GM19452 (cell line): ENCODE measurements around the gene IL19.
"Not testable (repeated sequence)": the region's sequence is repeated elsewhere in the genome, so short reads cannot be mapped to it uniquely, and the experiment has no call there.

Experiments used
- ATAC-seq: cut with Tn5 transposase; IDR thresholded peaks from one replicate; pipeline ENCODE4 v1.9.1; 2021; ENCODE audit not compliant: unreplicated experiment

IL19 gene

GRCh38 chr1:206828765-206829164, 58.2 kb downstream of the IL19 start:
- no peak for ATAC-seq

DNA sequence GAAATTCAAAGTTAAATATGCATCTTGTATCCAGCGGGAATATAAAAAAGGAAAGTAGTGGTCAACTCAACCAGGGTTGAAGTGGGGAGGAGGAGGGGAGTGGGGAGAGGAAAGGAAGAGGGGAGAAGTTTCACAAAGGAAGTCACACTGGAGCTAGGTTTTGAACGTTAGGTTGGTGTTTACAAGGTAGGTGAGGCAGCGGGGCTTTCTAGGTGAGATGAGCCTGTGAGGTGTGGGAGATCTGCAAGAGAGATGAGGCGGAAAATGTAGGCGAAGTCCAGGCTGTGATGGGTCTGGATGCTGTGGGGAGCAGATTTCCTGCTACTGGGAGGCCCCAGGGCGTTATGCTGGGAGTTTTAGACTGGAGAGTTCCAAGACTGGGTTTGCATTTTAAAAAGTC, 58.7 kb downstream of the IL19 start:
- no peak for ATAC-seq

DNA sequence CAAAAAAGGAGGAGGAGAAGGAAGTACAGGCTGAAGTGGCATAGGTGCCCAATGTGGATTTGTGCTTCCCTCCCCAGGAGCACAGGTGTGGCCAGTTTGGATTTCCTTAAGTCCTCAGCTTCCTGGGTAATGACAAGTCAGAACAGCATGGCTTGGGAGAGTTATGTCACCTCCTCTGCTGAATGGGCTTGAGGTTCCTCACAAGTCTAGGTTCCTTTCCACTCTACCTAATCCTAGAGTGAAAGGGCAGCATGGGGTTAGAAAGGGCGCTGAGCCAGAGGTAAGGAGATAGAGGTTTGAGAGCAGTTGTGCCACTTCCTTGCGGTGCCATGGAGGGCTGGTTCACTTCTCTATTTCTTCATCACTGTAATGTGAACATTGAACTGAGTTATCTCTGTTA, 59.3 kb downstream of the IL19 start:
- no peak for ATAC-seq

DNA sequence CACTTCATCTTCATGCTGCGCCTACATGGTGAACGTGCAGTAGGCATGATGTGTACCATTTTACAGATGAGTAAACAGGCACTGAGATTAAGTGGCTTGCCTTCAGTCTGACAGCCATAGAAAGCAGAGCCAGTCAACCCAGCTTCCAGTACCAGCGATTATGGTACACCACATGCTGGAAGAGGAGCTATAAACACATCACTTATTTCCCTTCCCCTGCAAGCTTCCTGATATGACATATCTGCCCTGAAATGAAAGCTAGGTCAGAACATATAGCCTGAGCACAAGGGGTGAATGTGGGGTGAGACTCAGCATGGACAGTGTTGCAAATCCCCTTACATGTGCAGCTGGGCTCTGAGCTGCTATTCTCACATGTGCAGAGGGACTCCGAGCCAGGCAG, 61.1 kb downstream of the IL19 start:
- ATAC-seq, result no peak

DNA sequence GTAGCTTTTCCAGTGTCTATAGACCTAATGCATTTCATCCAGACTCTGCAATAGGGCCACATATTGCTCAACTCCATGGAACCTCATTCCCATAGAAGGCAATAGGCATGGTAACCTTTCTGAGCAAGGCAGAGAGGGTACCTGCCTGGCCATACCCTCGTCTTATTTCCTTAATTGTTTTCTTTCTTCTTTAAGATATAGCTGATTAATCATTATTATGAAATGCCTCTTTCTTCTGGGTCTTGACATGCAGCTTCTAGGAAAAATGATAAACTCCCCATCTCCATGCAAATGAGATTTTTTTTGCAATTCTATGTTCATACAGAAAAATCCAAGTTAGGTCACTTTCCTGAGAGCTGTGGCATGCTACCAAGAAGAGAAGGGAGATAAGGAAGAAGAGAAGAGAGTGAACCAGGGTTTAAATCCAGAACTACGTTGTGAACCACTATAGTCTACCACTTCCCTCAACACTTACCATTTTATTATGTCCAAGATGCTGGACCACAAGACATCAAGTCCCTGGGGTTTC, 61.8 kb downstream of the IL19 start:
- no peak for ATAC-seq

DNA sequence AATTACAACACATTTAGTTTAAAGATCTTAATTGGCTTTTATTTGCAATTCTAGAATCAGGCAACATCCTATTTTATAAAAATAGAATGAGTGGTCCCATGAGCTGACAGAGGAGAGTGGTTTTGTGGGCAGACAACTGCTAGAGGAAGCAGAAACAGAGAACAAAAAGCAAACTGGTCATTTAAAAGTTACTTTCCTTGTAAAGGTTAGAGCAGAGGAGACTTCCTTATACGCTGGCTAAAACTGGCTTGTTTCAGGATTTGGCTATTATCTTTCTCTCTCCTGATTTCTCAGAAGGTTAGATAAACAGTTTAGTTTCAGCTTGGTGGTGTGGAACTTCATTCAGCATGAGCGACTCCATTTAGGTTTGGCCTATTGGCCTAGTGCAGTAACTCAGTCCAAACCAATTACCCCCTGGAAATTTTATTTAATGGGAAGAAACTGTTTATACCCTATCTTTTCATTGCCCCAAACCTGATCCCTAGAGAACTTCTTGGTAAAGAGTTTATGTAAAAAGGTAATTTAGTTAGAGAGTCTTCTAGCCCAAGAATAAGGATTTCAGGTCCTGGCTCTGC, 62.6 kb downstream of the IL19 start:
- ATAC-seq, result no peak

- no peak for ATAC-seq
These were observed 63.2 kb downstream of the IL19 start for GRCh38 chr1:206833801-206834200.

DNA sequence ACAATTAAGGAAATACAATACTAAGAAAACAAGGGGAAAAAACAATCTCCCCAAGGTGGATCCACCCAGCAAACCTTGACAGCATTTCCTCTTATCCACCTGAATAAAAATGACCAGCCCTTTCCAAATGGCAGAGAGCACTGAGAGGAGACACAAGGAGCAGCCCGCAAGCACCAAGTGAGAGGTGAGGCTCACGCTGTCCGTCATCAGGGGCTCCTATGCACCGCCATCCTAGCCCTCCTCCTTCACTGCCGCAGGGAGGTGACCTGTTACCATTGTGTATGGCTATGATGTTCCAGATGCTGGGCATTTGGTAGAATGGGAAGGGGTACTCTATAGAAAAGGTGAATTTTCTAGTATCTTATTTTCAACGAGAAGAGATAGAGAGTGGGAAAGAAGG, 63.6 kb downstream of the IL19 start:
- ATAC-seq, result no peak

- no peak for ATAC-seq
These were observed 64.1 kb downstream of the IL19 start for GRCh38 chr1:206834711-206835110.

DNA sequence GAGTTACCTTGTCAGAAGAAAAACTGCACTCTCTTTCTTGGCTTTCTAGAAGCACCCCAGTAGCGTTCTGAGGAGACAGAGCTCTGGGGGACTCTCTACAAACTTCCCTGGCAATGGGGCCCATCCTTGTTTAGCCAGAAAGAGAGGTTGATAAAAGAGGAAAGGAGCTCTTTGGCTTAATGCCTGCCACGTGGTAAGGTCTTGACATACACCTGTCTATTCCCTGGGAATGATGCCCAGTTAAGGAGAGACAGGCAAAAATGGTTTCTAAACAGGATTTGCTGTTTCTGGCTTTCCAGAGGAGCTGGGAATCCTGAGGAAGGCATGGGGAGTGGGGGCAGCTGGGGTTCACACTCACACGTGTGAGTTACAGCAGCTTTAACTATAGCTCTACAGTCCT, 64.6 kb downstream of the IL19 start:
- ATAC-seq, result no peak

DNA sequence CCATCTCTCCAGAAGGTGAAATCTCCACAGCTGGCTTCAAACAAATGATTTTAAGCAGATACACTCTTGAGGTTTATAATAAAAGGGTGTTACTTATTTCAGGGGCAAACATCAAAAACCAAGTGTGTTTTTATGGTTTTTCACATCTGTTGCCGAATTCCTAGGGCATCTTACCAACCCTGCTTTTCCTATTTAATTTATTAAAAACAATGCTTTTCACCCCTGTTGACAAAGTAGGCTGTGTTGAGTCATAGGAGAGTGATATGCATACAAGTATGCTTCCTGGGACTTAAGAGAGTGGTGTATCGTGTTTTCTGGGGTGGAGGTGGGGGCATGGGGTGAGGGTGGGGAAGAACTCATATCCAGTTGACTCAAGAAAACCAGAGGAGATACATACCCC, 65.5 kb downstream of the IL19 start:
- no peak for ATAC-seq

DNA sequence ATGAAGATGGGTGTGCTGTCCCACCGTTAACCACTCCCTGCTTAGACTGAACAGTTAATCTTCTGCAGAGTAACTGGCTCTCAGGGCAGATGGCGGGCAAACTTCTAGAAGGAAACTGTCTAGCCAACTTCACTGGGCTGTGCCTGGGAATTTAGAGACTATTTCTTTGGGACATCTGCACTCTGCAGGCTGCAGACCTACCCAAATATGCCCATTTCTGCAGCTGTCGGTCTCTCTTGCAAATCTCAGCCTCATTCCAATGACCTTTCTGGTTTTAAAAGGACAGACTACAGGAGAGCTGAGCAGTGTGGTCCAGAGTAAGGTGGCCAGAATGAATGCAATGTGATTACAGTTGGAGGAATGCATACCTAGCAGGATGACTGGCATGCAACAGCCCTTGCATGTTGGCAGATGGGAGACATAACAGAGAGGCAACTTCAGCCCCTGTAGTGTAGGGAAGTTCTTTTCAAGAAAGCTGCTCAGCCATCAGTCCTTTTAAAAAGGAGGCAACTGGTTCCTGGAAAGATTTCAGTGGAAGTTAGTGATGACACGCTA, 68.5 kb downstream of the IL19 start:
- no peak for ATAC-seq

DNA sequence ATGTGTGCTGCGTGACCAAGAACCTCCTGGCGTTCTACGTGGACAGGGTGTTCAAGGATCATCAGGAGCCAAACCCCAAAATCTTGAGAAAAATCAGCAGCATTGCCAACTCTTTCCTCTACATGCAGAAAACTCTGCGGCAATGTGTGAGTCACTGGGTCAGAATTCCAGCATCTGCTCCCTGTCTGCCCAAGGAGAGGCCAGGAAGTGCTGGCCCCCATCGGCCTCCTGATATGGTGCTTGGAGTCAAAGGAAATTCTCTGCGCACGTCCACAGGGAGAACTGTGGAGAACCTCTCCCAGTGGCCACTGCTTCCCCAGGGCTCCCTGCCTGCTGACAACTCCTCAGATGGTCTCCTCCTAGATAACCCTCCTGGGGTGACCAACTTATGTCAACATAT, 69.3 kb downstream of the IL19 start:
- ATAC-seq, result no peak

GRCh38 chr1:206841609-206842323, 71.2 kb downstream of the IL19 start:
- ATAC-seq, result no peak

GRCh38 chr1:206842854-206843253, 72.3 kb downstream of the IL19 start:
- no peak for ATAC-seq

DNA sequence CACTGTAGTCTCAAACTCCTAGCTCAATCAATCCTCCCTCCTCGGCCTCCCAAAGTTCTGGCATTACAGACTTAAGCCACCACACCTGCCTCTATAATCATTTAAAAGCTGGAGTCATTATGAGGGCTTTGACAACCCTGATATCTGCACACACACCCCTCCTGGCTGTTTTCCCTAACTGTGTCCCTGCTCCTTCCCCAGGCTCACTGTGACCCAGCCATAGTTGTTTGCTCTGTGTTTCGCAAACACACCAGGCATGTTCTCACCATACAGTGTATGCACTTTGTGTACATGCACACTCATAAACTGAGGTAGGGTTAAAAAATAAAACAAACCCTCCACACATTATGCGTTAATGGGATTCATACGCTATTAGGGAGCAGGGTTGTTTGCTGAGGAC, 73.1 kb downstream of the IL19 start:
- ATAC-seq, result no peak

GRCh38 chr1:206846487-206846886, 75.9 kb downstream of the IL19 start:
- no peak for ATAC-seq

DNA sequence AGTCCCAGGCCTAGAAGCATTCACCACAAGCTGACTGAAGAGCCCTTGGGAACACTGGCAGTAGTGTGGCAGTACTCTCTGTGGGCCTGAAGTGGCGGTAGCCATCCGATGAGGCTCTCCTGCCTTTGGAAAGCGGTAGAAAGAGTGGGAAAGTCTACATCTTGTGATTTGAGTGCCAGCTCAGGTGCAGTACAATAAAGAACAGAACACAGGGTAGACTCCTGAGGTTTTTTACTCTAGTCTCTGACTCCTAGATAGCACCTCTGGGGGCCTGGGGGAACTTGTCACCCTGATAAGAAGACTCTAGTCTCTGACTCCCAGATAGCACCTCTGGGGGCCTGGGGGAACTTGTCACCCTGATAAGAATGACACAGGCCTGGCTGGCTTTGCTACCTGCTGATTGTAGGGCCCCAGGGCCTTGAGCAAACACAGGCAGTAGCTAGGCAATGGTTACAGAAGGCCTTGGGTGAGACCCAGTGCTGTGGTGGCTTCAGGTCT, 76.8 kb downstream of the IL19 start:
- ATAC-seq, result no peak

DNA sequence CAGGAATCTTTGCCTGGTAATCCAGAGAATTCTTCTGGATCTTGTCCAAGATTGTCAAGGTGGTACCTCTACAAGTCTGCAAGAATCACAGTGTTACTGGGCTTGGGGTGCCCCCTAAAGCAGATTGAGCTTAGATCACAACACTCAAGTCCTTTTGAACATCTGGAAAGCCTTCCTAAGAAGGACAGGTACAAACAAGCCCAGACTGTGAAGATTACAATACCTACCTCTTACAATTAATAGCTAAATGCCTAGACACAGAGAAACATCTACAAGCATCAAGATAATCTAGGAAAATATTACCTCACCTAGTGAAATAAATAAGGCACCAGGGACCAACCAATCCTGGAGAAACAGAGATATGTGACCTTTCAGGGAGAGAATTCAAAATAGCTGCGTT, 77.4 kb downstream of the IL19 start:
- ATAC-seq, result no peak

DNA sequence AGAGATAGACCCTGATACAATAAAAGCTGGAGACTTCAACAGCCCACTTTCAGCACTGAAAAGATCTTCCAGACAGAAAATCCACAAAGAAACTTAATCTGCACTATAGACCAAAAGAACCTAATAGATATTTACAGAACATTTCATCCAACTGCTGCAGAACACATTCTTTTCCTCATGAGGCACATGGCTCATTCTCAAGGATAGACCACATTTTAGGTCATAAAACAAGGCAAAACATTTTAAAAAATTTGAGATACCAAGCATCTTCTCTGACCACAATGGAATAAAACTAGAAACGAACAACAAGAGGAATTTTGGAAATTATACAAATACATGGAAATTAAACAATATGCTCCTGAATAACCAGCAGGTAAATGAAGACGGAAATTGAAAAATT, 79.8 kb downstream of the IL19 start:
- ATAC-seq, result no peak

- ATAC-seq, result no peak
These were observed 80.9 kb downstream of the IL19 start for GRCh38 chr1:206851341-206852010.

GRCh38 chr1:206852662-206853061, 82.1 kb downstream of the IL19 start:
- ATAC-seq, result not testable (repeated sequence)
